ENCODE measurements around the gene ADAT1.

DNA sequence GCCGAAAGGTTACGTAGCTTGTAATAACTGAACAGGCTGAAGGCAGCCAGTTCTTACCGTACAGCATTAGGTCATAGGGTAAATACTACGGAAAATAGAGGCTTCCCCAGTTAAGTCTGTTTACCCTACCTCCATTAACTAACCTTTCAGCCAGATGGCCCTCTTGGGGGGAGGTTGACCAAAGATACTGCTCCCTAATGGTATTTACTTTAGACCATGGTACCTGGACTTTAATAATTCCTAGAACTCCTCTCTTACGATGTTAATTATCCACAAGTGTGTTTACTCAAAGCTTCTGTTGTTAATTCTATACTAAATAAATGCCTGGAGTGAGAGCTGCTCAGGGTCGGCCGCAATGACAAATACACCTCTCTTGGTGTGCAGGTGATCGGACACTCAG lies 9.8 kb upstream of the ADAT1 start:
- no peak for TF ChIP-seq ZBTB7A (tag by site-specific recombination; IDR thresholded peaks at IDR 0.05; ENCODE audit: low read depth)
- no peak for TF ChIP-seq KLF9 (tag by site-specific recombination; IDR thresholded peaks at IDR 0.05; ENCODE audit: low read depth)
- TF ChIP-seq PBX3 (CRISPR knock-in tag; IDR thresholded peaks at IDR 0.05), result no peak
- TF ChIP-seq PRDM6 (tag by site-specific recombination; IDR thresholded peaks at IDR 0.05), result no peak
- no peak for TF ChIP-seq ZBTB17 (tag by site-specific recombination; IDR thresholded peaks at IDR 0.05)
- TF ChIP-seq, protein P1, sequence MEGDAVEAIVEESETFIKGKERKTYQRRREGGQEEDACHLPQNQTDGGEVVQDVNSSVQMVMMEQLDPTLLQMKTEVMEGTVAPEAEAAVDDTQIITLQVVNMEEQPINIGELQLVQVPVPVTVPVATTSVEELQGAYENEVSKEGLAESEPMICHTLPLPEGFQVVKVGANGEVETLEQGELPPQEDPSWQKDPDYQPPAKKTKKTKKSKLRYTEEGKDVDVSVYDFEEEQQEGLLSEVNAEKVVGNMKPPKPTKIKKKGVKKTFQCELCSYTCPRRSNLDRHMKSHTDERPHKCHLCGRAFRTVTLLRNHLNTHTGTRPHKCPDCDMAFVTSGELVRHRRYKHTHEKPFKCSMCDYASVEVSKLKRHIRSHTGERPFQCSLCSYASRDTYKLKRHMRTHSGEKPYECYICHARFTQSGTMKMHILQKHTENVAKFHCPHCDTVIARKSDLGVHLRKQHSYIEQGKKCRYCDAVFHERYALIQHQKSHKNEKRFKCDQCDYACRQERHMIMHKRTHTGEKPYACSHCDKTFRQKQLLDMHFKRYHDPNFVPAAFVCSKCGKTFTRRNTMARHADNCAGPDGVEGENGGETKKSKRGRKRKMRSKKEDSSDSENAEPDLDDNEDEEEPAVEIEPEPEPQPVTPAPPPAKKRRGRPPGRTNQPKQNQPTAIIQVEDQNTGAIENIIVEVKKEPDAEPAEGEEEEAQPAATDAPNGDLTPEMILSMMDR (tag by site-specific recombination; IDR thresholded peaks at IDR 0.05), result no peak
- TF ChIP-seq ZBTB8A (tag by site-specific recombination; IDR thresholded peaks at IDR 0.05), result no peak
- TF ChIP-seq ZNF776 (tag by site-specific recombination; IDR thresholded peaks at IDR 0.05; ENCODE audit: borderline replicate concordance), result no peak
